Epithelial cell of proximal tubule (primary cell): ENCODE results near the gene RAPGEF3. TPM values are rescaled to one million over a fixed set of nuclear protein-coding genes. Genes with fewer than 3 reads are reported as not detected.

ENCODE experiments used
- DNase-seq: peaks from one replicate; pipeline ENCODE4 v3.0.0-alpha.2; 2011; ENCODE audit warnings: low read depth
- H3K4me3 ChIP-seq: 2 replicates; pipeline ENCODE4 v1.5.1; 2011; ENCODE audit warnings: low read depth, mild to moderate bottlenecking, low read length
- CTCF ChIP-seq: conservative IDR thresholded peaks from 2 replicates; pipeline ENCODE4 v1.5.1; 2012; ENCODE audit warnings: low read depth, mild to moderate bottlenecking, low read length
- total RNA-seq: library from RNA; depleted of rRNA; stranded (reverse); fragments of >200 nt; gene quantifications from 2 replicates; pipeline ENCODE4 v1.2.3, GENCODE V29; 2015

The RAPGEF3 gene
- total RNA-seq, 1 donor from 2014 or later: 102 TPM

GRCh38 chr12:47746523-47746922, 12.2 kb downstream of the RAPGEF3 start:
- DNase-seq: no peak
- H3K4me3 ChIP-seq: no peak overlapping the region
- TF ChIP-seq CTCF: no peak

GRCh38 chr12:47746073-47746472, 12.6 kb downstream of the RAPGEF3 start:
- DNase-seq: no peak
- H3K4me3 ChIP-seq: no peak overlapping the region
- TF ChIP-seq CTCF: no peak

- no peak for DNase-seq
- TF ChIP-seq CTCF: no peak
Measured at GRCh38 chr12:47745485-47746041, 13.1 kb downstream of the RAPGEF3 start.

GRCh38 chr12:47744778-47745436, 13.8 kb downstream of the RAPGEF3 start:
- H3K4me3 ChIP-seq: no peak overlapping the region
- TF ChIP-seq CTCF: no peak
- DNase-seq: no peak

More at GRCh38 chr12:47745485-47746041, 13.1 kb downstream of the RAPGEF3 start:
- no peak overlapping the region for H3K4me3 ChIP-seq

- H3K4me3 ChIP-seq: no peak overlapping the region
- TF ChIP-seq CTCF: peak; percentile 62
- no peak for DNase-seq
Measured at GRCh38 chr12:47744005-47744651, 14.6 kb downstream of the RAPGEF3 start.

GRCh38 chr12:47743311-47743860, 15.3 kb downstream of the RAPGEF3 start:
- H3K4me3 ChIP-seq: no peak overlapping the region
- no peak for DNase-seq
- no peak for TF ChIP-seq CTCF
